Measurements from ENCODE around the gene ZNF195. TPM values are rescaled to one million over a fixed set of nuclear protein-coding genes. Genes with fewer than 3 reads are reported as not detected.

The ZNF195 gene
- total RNA-seq (2014; rRNA removed; shearing (Covaris generic)), result 21.2 and 31.3 TPM in 2 replicates

GRCh38 chr11:3378426-3379423, at the start of gene ZNF195:
Gene ZNF195, minus strand, starts transcription at chr11:3379146. Its CDS starts 106 bp downstream, at chr11:3379040.

Small RNA genes within 50 kb of the gene (small RNA-seq; reads per million reads assigned to genes)
- gene AC123788.2, result not detected

Other genes starting within 250 kb of the ZNF195 start
- 17.8 and 20.1 TPM in 2 replicates for gene OSBPL5, start 213.8 kb downstream of the ZNF195 start, total RNA-seq (2014; rRNA removed; shearing (Covaris generic))
- gene MRGPRG, start 160.3 kb downstream of the ZNF195 start, total RNA-seq (2014; rRNA removed; shearing (Covaris generic)), result not detected in 2 replicates
- gene MRGPRE, start 146.7 kb downstream of the ZNF195 start, total RNA-seq (2014; rRNA removed; shearing (Covaris generic)), result not detected in 2 replicates

All from A375 (cell line).